Right lobe of liver (tissue), 4 donors: ENCODE data around the gene DUSP12.

Experiments used
- CTCF ChIP-seq, 4 donors: fragments of 200-600 bp in 3 of 4; fragments of 450-650 bp in 1 of 4; IDR thresholded peaks; one replicate each; pipeline versions ENCODE4 v1.5.1 to v1.8.0; 2016 to 2022; ENCODE audit warnings: antibody characterized with exemption in 4 of 4, mild to moderate bottlenecking in 2 of 4
- POLR2A ChIP-seq: fragments of 450-650 bp; IDR thresholded peaks from one replicate; pipeline ENCODE4 v1.6.1; 2017; ENCODE audit warnings: antibody characterized with exemption, mild to moderate bottlenecking
- donor health status: DM: no; HTN: no; CAD: no.
- donor health status: DM: no; HTN: no; CAD: no.
- donor health status: DM: no; HTN: yes; CAD: no.

DNA sequence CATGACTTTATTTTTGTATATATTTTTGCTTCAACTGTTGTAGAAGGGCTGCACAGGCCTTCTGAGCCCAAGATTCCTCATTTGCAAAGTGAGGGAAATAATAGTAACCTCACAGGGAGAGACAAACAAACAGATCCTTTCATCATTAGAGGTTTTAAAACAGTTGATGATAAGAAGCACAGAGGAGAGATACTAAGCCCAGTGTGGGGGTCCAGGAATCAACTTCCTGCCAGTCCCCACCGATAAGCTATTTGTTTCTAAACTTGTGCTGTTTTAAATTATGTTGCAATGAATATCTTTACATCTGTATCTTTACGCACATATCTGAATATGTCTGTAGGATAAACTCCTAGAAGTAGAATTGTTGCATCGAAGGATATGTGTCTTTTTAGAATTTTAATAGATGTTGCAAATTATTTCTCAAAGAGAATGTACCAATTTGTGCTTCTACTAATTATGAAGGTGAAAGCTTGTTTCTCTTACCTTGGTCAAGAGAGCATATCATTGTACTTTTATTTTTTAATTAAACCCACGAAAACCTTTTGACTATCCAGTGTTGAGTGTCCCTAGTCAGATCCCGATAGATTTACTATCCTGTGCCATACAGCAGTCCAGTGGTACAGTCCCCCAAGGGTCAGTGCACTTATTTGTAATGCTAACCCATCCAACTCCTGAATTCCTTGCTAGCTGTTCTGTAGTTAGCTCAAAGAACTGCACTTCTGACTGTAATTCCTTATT is 17.4 kb upstream of the DUSP12 start:
- TF ChIP-seq CTCF (IDR thresholded peaks at IDR 0.05) (no peak), POLR2A (no peak)
